CD4-positive, alpha-beta T cell (primary cell): ENCODE measurements around the gene KNDC1. TPM values are rescaled to one million over a fixed set of nuclear protein-coding genes. Genes with fewer than 3 reads are reported as not detected.

Experiments used
- ATAC-seq: fragments of 200-7000 bp; cut with Tn5 transposase; one replicate; pipeline ENCODE4 v1.10.0; 2022; ENCODE audit warnings: mild to moderate bottlenecking; ENCODE audit not compliant: poor library complexity
- CTCF ChIA-PET: fragments of 350-600 bp; sonication (Branson Sonifier 250); formaldehyde crosslinking; loops from one replicate; lab custom pipeline; 2021; ENCODE audit warnings: antibody characterized with exemption, inconsistent platforms; lab: Charles Lee
- POLR2A ChIA-PET: fragments of 350-600 bp; sonication (Branson Sonifier 250); formaldehyde crosslinking; loops from one replicate; lab custom pipeline; 2021; ENCODE audit warnings: antibody characterized with exemption, inconsistent platforms; lab: Charles Lee
- DNase-seq, 14 experiments: peaks; one replicate each; pipeline ENCODE4 v3.0.0-alpha.2; 2013 to 2020; ENCODE audit warnings: mixed read lengths in 2 of 14
- H3K27ac ChIP-seq, 2 donors: one replicate each; pipeline versions ENCODE4 v1.5.1 to v1.7.0; 2013; ENCODE audit warnings: low read length in 2 of 2, low read depth in 1 of 2, mild to moderate bottlenecking in 1 of 2
- H3K27me3 ChIP-seq, 2 experiments: 1 replicate in 1 of 2; 2 replicates in 1 of 2; pipeline versions ENCODE4 v1.6.1 to v1.7.0; 2013; ENCODE audit warnings: low read length in 2 of 2, control low read depth in 1 of 2, mild to moderate bottlenecking in 1 of 2, moderate library complexity in 1 of 2; ENCODE audit not compliant: insufficient read depth in 2 of 2, control insufficient read depth in 1 of 2
- H3K36me3 ChIP-seq: one replicate; pipeline ENCODE4 v1.6.1; 2013; ENCODE audit warnings: low read length, control low read depth; ENCODE audit not compliant: insufficient read depth
- H3K4me1 ChIP-seq: one replicate; pipeline ENCODE4 v1.6.1; 2013; ENCODE audit warnings: low read length, control low read depth; ENCODE audit not compliant: insufficient read depth
- H3K4me3 ChIP-seq: one replicate; pipeline ENCODE4 v1.5.1; 2013; ENCODE audit warnings: mild to moderate bottlenecking, low read length, moderate library complexity
- H3K9me3 ChIP-seq, 2 experiments: 1 replicate in 1 of 2; 2 replicates in 1 of 2; pipeline versions ENCODE4 v1.6.1 to v1.7.0; 2013; ENCODE audit warnings: low read length in 2 of 2, mild to moderate bottlenecking in 2 of 2, control low read depth in 1 of 2, moderate library complexity in 1 of 2; ENCODE audit not compliant: control insufficient read depth in 1 of 2, insufficient read depth in 1 of 2
- H3K27ac Mint-ChIP-seq: one replicate; pipeline ENCODE4 v1.8.0; 2020; ENCODE audit warnings: mixed read lengths
- H3K27me3 Mint-ChIP-seq: one replicate; pipeline ENCODE4 v1.8.0; 2021; ENCODE audit warnings: mixed read lengths
- H3K36me3 Mint-ChIP-seq: one replicate; pipeline ENCODE4 v1.8.0; 2021; ENCODE audit warnings: low read depth, mixed read lengths
- H3K4me1 Mint-ChIP-seq: one replicate; pipeline ENCODE4 v1.8.0; 2021; ENCODE audit warnings: low read depth, mixed read lengths
- H3K4me3 Mint-ChIP-seq: one replicate; pipeline ENCODE4 v1.8.0; 2020; ENCODE audit warnings: mild to moderate bottlenecking, mixed read lengths
- H3K9me3 Mint-ChIP-seq: one replicate; pipeline ENCODE4 v1.8.0; 2020; ENCODE audit warnings: mixed read lengths
- intact Hi-C, 2 experiments: fragments of 100-400 bp; cut with DNase I in 1 of 2; cut with micrococcal nuclease in 1 of 2; formaldehyde crosslinking; loops; one replicate each; pipeline versions ENCODE4 v1.15.1 to v1.9.0; 2023 to 2025; cut with DNase I, micrococcal nuclease
- total RNA-seq, 174 experiments: library from RNA in 2 of 174; stranded (reverse) in 2 of 174; gene quantifications; one replicate each; pipeline ENCODE4 v1.2.3 and lab custom pipeline; 2021 to 2026
- TF ChIP-seq, protein P1 (sequence below): fragments of 200-600 bp; IDR thresholded peaks from one replicate; pipeline ENCODE4 v1.8.0; 2022; ENCODE audit warnings: antibody characterized with exemption, mild to moderate bottlenecking

KNDC1 gene
- total RNA-seq, 2 experiments from 2014 or later, result not detected

DNA sequence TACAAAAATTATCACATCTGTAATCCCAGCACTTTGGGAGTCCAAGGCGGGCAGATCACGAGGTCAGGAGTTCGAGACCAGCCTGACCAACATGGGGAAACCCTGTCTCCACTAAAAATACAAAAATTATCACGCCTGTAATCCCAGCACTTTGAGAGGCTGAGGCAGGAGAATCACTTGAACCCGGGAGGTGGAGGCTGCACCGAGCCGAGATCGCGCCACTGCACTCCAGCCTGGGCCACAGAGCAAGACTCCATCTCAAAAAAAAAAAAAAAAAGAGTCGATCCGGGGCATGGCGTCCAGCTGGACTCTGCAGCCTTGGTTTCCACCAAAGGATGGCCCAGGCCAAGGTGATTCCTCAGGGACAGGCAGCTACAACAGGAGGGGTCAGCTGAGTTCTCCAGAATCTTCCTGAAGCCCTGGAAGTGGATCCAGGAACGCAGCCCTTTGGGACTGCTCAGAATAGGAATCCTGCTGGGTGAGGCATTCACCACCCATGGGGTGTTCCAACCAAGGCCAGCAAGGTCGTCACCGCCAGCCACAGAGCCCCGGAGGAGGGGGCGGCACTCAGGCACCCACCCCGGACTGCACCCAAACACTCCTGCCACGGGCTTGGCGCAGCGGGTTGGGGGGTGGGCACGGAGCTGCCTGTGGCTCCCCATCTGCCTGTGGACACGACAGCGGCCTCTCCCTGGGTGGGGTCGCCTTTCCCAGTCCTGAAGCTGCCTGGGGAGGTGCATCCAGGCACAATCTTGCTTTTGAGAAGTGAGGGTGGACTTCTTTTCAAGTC is 58.0 kb downstream of the KNDC1 start:
- no peaks in the 10 kb centered on the region for H3K36me3 Mint-ChIP-seq
- H3K9me3 ChIP-seq, result peaks cover 0 to 11% of the 10 kb centered on the region in 2 experiments
- ChIA-PET POLR2A (no interaction called here), CTCF (no interaction called here)
- H3K4me3 Mint-ChIP-seq, result no peak overlapping the region
- H3K4me3 ChIP-seq, result no peak overlapping the region
- no peaks in the 10 kb centered on the region for H3K36me3 ChIP-seq
- H3K27me3 ChIP-seq, result peaks cover 0 to 10% of the 10 kb centered on the region in 2 experiments
- DNase-seq, result no peak
- H3K4me1 Mint-ChIP-seq, result no peaks in the 10 kb centered on the region
- H3K4me1 ChIP-seq, result no peaks in the 10 kb centered on the region
- H3K9me3 Mint-ChIP-seq, result no peaks in the 10 kb centered on the region
- no peak overlapping the region for H3K27ac Mint-ChIP-seq
- H3K27ac ChIP-seq, result no peak overlapping the region
- peaks cover 15% of the 10 kb centered on the region for H3K27me3 Mint-ChIP-seq
- ATAC-seq, result no peak
- TF ChIP-seq, protein P1, sequence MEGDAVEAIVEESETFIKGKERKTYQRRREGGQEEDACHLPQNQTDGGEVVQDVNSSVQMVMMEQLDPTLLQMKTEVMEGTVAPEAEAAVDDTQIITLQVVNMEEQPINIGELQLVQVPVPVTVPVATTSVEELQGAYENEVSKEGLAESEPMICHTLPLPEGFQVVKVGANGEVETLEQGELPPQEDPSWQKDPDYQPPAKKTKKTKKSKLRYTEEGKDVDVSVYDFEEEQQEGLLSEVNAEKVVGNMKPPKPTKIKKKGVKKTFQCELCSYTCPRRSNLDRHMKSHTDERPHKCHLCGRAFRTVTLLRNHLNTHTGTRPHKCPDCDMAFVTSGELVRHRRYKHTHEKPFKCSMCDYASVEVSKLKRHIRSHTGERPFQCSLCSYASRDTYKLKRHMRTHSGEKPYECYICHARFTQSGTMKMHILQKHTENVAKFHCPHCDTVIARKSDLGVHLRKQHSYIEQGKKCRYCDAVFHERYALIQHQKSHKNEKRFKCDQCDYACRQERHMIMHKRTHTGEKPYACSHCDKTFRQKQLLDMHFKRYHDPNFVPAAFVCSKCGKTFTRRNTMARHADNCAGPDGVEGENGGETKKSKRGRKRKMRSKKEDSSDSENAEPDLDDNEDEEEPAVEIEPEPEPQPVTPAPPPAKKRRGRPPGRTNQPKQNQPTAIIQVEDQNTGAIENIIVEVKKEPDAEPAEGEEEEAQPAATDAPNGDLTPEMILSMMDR, result no peak
- intact Hi-C loops, result no loop called here

DNA sequence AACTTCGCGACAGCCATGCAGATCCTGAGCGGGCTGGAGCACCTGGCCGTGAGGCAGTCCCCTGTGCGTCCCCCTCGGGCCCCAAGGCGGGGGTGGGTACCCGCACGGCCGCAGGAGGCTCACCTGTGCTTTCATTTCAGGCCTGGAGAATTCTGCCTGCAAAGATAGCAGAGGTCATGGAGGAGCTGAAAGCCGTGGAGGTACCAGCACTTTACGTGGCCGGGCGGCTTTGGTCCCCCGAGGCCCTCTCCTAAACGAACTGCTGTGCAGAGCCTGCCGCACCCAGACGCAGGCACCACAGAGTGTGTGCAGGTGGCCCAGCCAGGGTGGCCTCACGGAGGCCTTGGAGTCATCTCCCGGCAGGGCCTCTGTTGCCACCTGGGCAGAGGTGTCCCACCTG is 58.9 kb downstream of the KNDC1 start:
- intact Hi-C loops, result no loop called here

DNA sequence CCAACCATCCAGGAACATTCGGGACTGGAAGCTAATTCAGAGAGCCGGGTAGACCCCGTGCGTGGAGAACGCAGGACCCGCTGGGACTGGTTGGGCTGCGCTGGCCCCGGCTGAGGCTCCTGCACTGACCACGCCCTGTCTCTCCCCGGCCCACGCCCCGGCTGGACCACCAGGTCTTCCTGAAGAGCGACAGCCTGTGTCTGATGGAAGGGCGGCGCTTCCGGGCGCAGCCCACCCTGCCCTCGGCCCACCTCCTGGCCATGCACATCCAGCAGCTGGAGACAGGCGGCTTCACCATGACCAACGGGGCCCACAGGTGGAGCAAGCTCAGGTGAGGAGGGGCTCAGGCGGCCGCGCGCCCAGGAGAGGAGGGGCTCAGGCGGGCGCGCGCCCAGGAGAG is 59.8 kb downstream of the KNDC1 start:
- no peak for DNase-seq

More for the DNA sequence above, 58.9 kb downstream of the KNDC1 start:
- H3K9me3 Mint-ChIP-seq, result no peaks in the 10 kb centered on the region
- H3K4me3 Mint-ChIP-seq, result no peak overlapping the region
- no peak overlapping the region for H3K27ac Mint-ChIP-seq
- H3K36me3 Mint-ChIP-seq, result no peaks in the 10 kb centered on the region
- DNase-seq (no peak), ATAC-seq (no peak)
- H3K4me1 Mint-ChIP-seq, result no peaks in the 10 kb centered on the region
- peaks cover 0 to 11% of the 10 kb centered on the region in 2 experiments for H3K9me3 ChIP-seq
- ChIA-PET CTCF (no interaction called here), POLR2A (no interaction called here)
- no peaks in the 10 kb centered on the region for H3K36me3 ChIP-seq
- peaks cover 15% of the 10 kb centered on the region for H3K27me3 Mint-ChIP-seq
- H3K27ac ChIP-seq, result no peak overlapping the region
- TF ChIP-seq, protein P1, result no peak
- H3K4me3 ChIP-seq, result no peak overlapping the region
- peaks cover 0 to 10% of the 10 kb centered on the region in 2 experiments for H3K27me3 ChIP-seq
- no peaks in the 10 kb centered on the region for H3K4me1 ChIP-seq

More for the DNA sequence above, 59.8 kb downstream of the KNDC1 start:
- Mint-ChIP-seq H3K27ac (no peak overlapping the region), H3K4me3 (no peak overlapping the region), H3K27me3 (peaks cover 20% of the 10 kb centered on the region), H3K9me3 (no peaks in the 10 kb centered on the region), H3K4me1 (no peaks in the 10 kb centered on the region), H3K36me3 (no peaks in the 10 kb centered on the region)
- no peak for ATAC-seq
- CTCF ChIA-PET, result no interaction called here
- no peak overlapping the region for H3K4me3 ChIP-seq
- H3K27ac ChIP-seq, result no peak overlapping the region
- intact Hi-C loops, result no loop called here
- POLR2A ChIA-PET, result no interaction called here
- peaks cover 0 to 10% of the 10 kb centered on the region in 2 experiments for H3K27me3 ChIP-seq
- TF ChIP-seq, protein P1, result no peak
- H3K4me1 ChIP-seq, result no peaks in the 10 kb centered on the region
- no peaks in the 10 kb centered on the region for H3K36me3 ChIP-seq
- peaks cover 0 to 10% of the 10 kb centered on the region in 2 experiments for H3K9me3 ChIP-seq
